HUES6 (cell line): ENCODE measurements around the gene AP2A2.

Experiments used
- H3K27ac ChIP-seq: 2 replicates; pipeline ENCODE4 v1.7.0; 2013; ENCODE audit warnings: low read depth, mild to moderate bottlenecking, low read length, inconsistent platforms
- H3K27me3 ChIP-seq: 2 replicates; pipeline ENCODE4 v1.6.1; 2013; ENCODE audit warnings: low read length; ENCODE audit not compliant: control insufficient read depth, insufficient read depth
- H3K36me3 ChIP-seq: 2 replicates; pipeline ENCODE4 v1.6.1; 2013; ENCODE audit warnings: low read length; ENCODE audit not compliant: control insufficient read depth, insufficient read depth
- H3K4me1 ChIP-seq: 2 replicates; pipeline ENCODE4 v1.6.1; 2013; ENCODE audit warnings: low read length; ENCODE audit not compliant: control insufficient read depth, insufficient read depth
- H3K4me3 ChIP-seq: 2 replicates; pipeline ENCODE4 v1.5.1; 2013; ENCODE audit warnings: low read depth, low read length
- H3K9ac ChIP-seq: one replicate; pipeline ENCODE4 v1.6.1; 2013; ENCODE audit warnings: mild to moderate bottlenecking, low read length
- H3K9me3 ChIP-seq: 2 replicates; pipeline ENCODE4 v1.6.1; 2013; ENCODE audit warnings: low read depth, low read length; ENCODE audit not compliant: control insufficient read depth, insufficient read depth

The AP2A2 gene

DNA sequence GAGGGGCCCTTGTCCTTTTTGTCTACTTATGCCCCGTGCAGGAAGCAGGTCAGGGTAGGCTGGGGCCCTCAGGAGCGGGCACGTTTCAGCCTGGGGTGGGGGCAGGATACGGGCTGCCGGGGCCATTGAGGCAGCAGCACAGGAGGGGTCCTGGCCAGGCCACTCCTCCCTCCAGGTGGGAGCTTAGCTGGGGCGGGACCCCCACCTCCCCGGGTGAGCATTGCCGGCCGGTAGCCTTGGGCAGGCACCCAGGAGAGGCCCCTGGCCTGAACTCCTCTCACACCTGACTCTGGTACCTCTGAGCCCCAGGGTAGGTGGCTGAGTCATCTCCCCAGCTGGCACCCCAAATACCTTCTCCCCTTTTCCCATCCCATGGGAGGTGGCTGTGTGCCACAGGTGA lies 115.8 kb downstream of the AP2A2 start:
- Histone ChIP-seq H3K27me3 (no peaks in the 10 kb centered on the region), H3K9me3 (no peaks in the 10 kb centered on the region), H3K36me3 (no peaks in the 10 kb centered on the region), H3K27ac (no peak overlapping the region), H3K4me3 (no peak overlapping the region), H3K9ac (no peak overlapping the region), H3K4me1 (no peaks in the 10 kb centered on the region)

GRCh38 chr11:1041936-1042608 lies 116.4 kb downstream of the AP2A2 start:
- no peak overlapping the region for H3K27ac ChIP-seq
- H3K4me3 ChIP-seq = no peak overlapping the region
- no peaks in the 10 kb centered on the region for H3K9me3 ChIP-seq
- no peak overlapping the region for H3K9ac ChIP-seq
- H3K27me3 ChIP-seq = no peaks in the 10 kb centered on the region
- H3K4me1 ChIP-seq = no peaks in the 10 kb centered on the region
- no peaks in the 10 kb centered on the region for H3K36me3 ChIP-seq

- Histone ChIP-seq H3K9me3 (no peaks in the 10 kb centered on the region), H3K27ac (no peak overlapping the region), H3K4me1 (no peaks in the 10 kb centered on the region), H3K4me3 (no peak overlapping the region), H3K9ac (no peak overlapping the region), H3K36me3 (no peaks in the 10 kb centered on the region), H3K27me3 (no peaks in the 10 kb centered on the region)
Measured at GRCh38 chr11:1042626-1043562, 117.2 kb downstream of the AP2A2 start.

DNA sequence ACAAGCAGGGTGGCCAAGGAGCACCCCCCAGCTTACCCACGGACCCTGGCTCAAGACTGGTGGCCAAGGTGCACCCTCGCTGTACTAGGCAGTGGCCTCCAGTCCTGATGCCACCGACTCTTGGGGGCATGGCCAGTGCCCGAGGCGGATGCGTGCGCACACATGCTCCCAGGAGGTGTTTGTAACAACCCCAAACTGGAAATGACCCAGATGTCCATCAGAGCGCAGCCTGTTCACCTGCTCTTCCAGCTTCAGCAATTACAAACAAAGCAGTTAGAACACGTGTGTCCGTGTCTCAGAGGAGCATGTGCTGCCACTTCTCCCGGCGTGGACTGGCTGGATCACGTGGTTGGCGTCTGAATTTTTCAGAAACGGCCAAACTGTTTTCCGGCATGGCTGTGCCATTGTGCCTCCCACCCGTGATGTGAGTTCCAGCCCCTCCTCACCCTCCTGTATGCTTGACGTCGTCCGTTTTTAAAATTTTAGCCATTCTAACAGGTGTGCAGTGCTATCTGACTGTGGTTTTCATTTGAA lies 118.0 kb downstream of the AP2A2 start:
- H3K36me3 ChIP-seq = no peaks in the 10 kb centered on the region
- H3K4me1 ChIP-seq = no peaks in the 10 kb centered on the region
- no peak overlapping the region for H3K9ac ChIP-seq

GRCh38 chr11:1044160-1044559 lies 118.5 kb downstream of the AP2A2 start:
- no peak overlapping the region for H3K27ac ChIP-seq
- H3K9me3 ChIP-seq = no peaks in the 10 kb centered on the region
- no peak overlapping the region for H3K9ac ChIP-seq
- no peak overlapping the region for H3K4me3 ChIP-seq
- no peaks in the 10 kb centered on the region for H3K36me3 ChIP-seq
- H3K4me1 ChIP-seq = no peaks in the 10 kb centered on the region
- H3K27me3 ChIP-seq = no peaks in the 10 kb centered on the region

More for the DNA sequence above, 118.0 kb downstream of the AP2A2 start:
- no peak overlapping the region for H3K4me3 ChIP-seq
- no peaks in the 10 kb centered on the region for H3K27me3 ChIP-seq
- no peaks in the 10 kb centered on the region for H3K9me3 ChIP-seq
- no peak overlapping the region for H3K27ac ChIP-seq

GRCh38 chr11:1047595-1048156 lies 122.0 kb downstream of the AP2A2 start:
- Histone ChIP-seq H3K9me3 (no peaks in the 10 kb centered on the region), H3K36me3 (no peaks in the 10 kb centered on the region), H3K4me1 (no peaks in the 10 kb centered on the region), H3K9ac (no peak overlapping the region), H3K27me3 (no peaks in the 10 kb centered on the region), H3K4me3 (no peak overlapping the region), H3K27ac (no peak overlapping the region)

DNA sequence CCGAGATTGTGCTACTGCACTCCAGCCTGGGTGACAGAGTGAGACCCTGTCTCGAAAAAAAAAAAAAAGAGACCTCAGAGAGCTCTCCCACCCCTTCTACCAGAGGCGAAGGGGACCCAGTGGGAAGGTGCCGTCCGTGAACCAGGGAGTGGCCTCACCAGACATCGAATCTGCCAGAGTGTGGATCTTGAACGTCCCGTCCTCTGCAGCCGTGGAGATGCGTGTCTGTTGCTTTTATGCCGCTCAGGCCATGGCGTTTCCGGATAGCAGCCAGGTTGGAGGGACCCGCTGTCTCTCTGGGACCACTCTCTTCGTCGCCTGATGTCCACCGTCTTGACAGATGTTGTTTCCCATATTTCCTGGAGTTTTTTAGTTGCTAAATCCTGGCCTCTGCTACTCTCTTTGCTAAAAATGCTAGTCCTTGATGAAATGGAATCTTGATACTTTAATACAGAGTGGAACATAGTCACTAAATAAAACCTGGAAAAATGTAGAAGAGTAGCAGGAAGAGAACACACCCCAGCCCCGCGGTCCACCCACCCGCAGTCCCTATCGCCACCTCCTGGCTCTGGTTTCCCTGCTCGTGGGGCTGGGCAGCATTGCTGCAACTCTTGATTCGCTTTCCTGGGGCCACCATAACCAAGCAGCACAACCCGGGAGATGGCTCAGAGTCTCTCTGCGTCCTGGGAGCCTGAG lies 122.9 kb downstream of the AP2A2 start:
- H3K4me3 ChIP-seq = no peak overlapping the region
- no peaks in the 10 kb centered on the region for H3K9me3 ChIP-seq
- H3K4me1 ChIP-seq = no peaks in the 10 kb centered on the region
- no peaks in the 10 kb centered on the region for H3K36me3 ChIP-seq
- no peak overlapping the region for H3K27ac ChIP-seq
- no peaks in the 10 kb centered on the region for H3K27me3 ChIP-seq
- H3K9ac ChIP-seq = no peak overlapping the region

- H3K9ac ChIP-seq = no peak overlapping the region
- H3K27me3 ChIP-seq = no peaks in the 10 kb centered on the region
- H3K4me3 ChIP-seq = no peak overlapping the region
- no peaks in the 10 kb centered on the region for H3K4me1 ChIP-seq
- no peaks in the 10 kb centered on the region for H3K9me3 ChIP-seq
- H3K36me3 ChIP-seq = no peaks in the 10 kb centered on the region
- H3K27ac ChIP-seq = no peak overlapping the region
Measured at GRCh38 chr11:1049071-1049405, 123.4 kb downstream of the AP2A2 start.

- H3K4me3 ChIP-seq = no peak overlapping the region
- no peak overlapping the region for H3K9ac ChIP-seq
- no peaks in the 10 kb centered on the region for H3K36me3 ChIP-seq
- H3K27me3 ChIP-seq = no peaks in the 10 kb centered on the region
- no peak overlapping the region for H3K27ac ChIP-seq
- no peaks in the 10 kb centered on the region for H3K4me1 ChIP-seq
- no peaks in the 10 kb centered on the region for H3K9me3 ChIP-seq
Measured at GRCh38 chr11:1049431-1049891, 123.8 kb downstream of the AP2A2 start.

DNA sequence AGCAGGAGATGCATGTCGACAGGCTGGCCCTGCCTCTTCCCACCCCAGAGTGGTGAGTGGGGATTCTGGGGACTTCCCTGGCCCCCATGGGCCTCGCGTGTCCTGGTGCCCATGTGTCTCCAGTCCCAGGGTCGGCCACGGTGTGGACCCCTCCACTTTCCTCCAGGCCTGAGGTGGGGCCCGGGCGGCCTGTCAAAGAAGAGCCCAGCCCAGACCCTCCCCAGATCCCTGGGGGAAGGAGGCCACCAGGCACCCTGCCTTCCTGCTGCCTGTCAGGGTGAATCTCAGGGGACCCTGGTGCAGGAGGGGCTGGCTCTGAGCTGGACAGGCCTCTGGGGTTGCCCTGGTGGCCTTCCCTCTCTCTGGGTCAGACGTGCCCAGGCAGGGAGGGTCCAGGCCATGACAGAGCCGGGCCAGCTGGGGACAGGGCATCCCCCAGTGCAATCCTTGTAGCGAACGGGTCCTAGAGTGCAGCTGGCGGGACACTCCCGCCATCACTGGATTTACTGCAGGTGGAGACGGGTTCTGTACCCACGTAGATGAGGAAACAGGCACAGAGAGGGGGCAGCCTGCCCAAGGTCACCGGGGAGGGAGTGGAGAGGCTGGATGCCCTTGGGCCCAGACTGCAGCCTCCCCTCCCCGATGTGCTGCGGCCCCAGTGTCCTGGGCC lies 124.4 kb downstream of the AP2A2 start:
- Histone ChIP-seq H3K27ac (no peak overlapping the region), H3K4me1 (no peaks in the 10 kb centered on the region), H3K4me3 (no peak overlapping the region), H3K36me3 (no peaks in the 10 kb centered on the region), H3K9me3 (no peaks in the 10 kb centered on the region), H3K9ac (no peak overlapping the region), H3K27me3 (no peaks in the 10 kb centered on the region)
